Ascending aorta (tissue), 2 donors: ENCODE results near the gene ELF1. TPM values are rescaled to one million over a fixed set of nuclear protein-coding genes. Genes with fewer than 3 reads are reported as not detected.

ENCODE experiments used
- DNase-seq, 2 donors: peaks; one replicate each; pipeline ENCODE4 v3.0.0-alpha.2; 2019; ENCODE audit warnings: low spot score in 2 of 2
- H3K27ac ChIP-seq, 2 donors: fragments of 200-600 bp; sonication (generic); one replicate each; pipeline ENCODE4 v1.5.1; 2016 to 2017; ENCODE audit warnings: mild to moderate bottlenecking in 1 of 2
- H3K27me3 ChIP-seq: fragments of 200-600 bp; sonication (generic); one replicate; pipeline ENCODE4 v1.5.1; 2017
- H3K36me3 ChIP-seq, 2 donors: fragments of 200-600 bp; sonication (generic); one replicate each; pipeline ENCODE4 v1.5.1; 2016
- H3K4me1 ChIP-seq, 2 donors: fragments of 200-600 bp; sonication (generic); one replicate each; pipeline ENCODE4 v1.5.1; 2016 to 2017; ENCODE audit warnings: mild to moderate bottlenecking in 1 of 2
- H3K4me3 ChIP-seq, 2 donors: fragments of 200-600 bp; sonication (generic); one replicate each; pipeline ENCODE4 v1.5.1; 2016 to 2017; ENCODE audit warnings: mild to moderate bottlenecking in 1 of 2
- H3K9me3 ChIP-seq, 2 donors: fragments of 200-600 bp; sonication (generic); one replicate each; pipeline ENCODE4 v1.5.1; 2016
- intact Hi-C: fragments of 100-400 bp; cut with DNase I; formaldehyde crosslinking; loops from one replicate; pipeline ENCODE4 v1.15.1; 2023
- total RNA-seq: library from RNA; depleted of rRNA; stranded (reverse); fragments of >200 nt; gene quantifications from one replicate; pipeline ENCODE4 v1.1.0, GENCODE V29; 2016
- TF ChIP-seq, protein P1 (sequence below), 3 experiments: fragments of 200-600 bp in 2 of 3; fragments of 450-650 bp in 1 of 3; sonication (generic) in 2 of 3; IDR thresholded peaks; one replicate each; pipeline ENCODE4 v1.5.1; 2016 to 2019; ENCODE audit warnings: antibody characterized with exemption in 3 of 3, mild to moderate bottlenecking in 1 of 3, moderate library complexity in 1 of 3

Gene ELF1
- total RNA-seq, 1 donor from 2014 or later, result 105 TPM

DNA sequence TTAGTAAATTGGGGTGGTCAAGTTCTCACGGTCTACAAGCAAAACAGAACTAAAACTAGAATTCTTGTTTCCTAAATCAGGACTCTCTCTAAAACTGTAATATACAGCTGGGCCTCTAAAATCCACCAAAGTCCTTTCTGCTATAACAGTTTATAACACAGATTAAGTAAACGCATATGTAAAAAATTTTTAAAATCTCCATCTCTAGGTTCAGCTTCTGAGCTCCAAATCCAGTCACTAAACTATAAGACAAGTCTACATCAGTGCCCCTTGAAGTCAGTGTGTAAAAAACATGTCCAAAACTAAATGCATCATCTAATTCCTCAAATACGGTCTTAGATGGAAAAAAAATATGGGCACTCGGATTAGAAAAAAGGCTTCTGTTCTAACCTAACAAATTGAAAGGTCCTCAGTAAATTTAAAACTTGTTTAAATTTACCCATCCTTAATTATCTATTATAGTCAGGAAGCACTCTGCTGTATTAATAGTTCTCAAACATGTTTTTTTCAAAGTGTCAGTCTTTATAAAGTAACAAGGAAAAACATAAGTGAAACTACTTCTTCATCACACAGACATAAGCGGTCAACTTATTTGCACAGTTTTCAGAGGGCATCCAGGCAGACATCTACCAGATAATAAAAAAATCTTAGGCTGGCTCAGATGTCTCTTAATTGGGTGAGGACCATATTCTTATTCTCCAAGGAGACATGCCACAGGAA is 33.6 kb downstream of the ELF1 start:
- H3K9me3 ChIP-seq, result no peaks in the 10 kb centered on the region
- H3K27ac ChIP-seq, result peak overlapping the region; percentile 4 to 73
- intact Hi-C loops, result no loop called here
- no peaks in the 10 kb centered on the region for H3K27me3 ChIP-seq
- H3K4me3 ChIP-seq, result peak overlapping the region; percentile 41 to 50
- H3K4me1 ChIP-seq, result peaks cover 7 to 21% of the 10 kb centered on the region in 2 donors
- TF ChIP-seq, protein P1, sequence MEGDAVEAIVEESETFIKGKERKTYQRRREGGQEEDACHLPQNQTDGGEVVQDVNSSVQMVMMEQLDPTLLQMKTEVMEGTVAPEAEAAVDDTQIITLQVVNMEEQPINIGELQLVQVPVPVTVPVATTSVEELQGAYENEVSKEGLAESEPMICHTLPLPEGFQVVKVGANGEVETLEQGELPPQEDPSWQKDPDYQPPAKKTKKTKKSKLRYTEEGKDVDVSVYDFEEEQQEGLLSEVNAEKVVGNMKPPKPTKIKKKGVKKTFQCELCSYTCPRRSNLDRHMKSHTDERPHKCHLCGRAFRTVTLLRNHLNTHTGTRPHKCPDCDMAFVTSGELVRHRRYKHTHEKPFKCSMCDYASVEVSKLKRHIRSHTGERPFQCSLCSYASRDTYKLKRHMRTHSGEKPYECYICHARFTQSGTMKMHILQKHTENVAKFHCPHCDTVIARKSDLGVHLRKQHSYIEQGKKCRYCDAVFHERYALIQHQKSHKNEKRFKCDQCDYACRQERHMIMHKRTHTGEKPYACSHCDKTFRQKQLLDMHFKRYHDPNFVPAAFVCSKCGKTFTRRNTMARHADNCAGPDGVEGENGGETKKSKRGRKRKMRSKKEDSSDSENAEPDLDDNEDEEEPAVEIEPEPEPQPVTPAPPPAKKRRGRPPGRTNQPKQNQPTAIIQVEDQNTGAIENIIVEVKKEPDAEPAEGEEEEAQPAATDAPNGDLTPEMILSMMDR (IDR thresholded peaks at IDR 0.05), result no peak
- DNase-seq, result no peak
- no peaks in the 10 kb centered on the region for H3K36me3 ChIP-seq

DNA sequence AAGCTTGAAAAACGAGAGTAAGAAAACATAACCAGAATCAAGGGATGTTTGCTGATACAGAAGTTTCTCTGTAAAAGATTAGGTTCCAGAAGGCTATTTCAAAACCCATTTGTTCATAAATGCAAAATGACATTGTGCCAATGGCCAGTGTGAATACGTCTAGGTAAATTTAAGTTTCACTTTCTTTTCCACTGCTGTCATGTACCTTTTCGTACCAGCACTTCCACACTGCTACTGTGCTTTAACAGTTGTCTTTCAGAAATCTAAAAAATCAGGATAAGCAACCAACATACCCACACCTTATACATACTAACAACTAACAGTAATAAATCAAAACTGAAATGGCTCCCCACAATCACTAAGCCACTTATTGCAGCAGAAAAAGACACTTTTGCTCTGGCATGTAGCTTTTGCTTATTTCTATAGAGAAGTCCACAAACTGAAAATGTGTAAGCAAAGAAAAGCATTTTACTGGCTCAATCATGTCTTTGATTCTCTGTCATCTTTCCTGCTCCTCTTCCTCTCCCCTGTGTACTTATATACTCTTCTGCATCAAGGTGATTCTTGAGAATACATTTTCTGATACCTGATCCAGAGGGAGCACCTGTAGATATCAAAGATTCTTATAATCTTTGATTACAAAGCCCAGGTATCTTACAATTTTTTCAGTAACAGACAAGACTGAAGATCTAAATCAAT is 34.3 kb downstream of the ELF1 start:
- H3K4me3 ChIP-seq, result peak overlapping the region; percentile 41 to 50
- H3K9me3 ChIP-seq, result no peaks in the 10 kb centered on the region
- H3K4me1 ChIP-seq, result peaks cover 7 to 21% of the 10 kb centered on the region in 2 donors
- no peaks in the 10 kb centered on the region for H3K36me3 ChIP-seq
- intact Hi-C loops, result loop anchor here (5.0 kb wide), 1 partner anchor 1052 kb away; no protein-coding TSS in a partner anchor
- no peaks in the 10 kb centered on the region for H3K27me3 ChIP-seq
- TF ChIP-seq, protein P1 (IDR thresholded peaks at IDR 0.05), result no peak
- no peak for DNase-seq
- H3K27ac ChIP-seq, result peak overlapping the region; percentile 73 to 75

DNA sequence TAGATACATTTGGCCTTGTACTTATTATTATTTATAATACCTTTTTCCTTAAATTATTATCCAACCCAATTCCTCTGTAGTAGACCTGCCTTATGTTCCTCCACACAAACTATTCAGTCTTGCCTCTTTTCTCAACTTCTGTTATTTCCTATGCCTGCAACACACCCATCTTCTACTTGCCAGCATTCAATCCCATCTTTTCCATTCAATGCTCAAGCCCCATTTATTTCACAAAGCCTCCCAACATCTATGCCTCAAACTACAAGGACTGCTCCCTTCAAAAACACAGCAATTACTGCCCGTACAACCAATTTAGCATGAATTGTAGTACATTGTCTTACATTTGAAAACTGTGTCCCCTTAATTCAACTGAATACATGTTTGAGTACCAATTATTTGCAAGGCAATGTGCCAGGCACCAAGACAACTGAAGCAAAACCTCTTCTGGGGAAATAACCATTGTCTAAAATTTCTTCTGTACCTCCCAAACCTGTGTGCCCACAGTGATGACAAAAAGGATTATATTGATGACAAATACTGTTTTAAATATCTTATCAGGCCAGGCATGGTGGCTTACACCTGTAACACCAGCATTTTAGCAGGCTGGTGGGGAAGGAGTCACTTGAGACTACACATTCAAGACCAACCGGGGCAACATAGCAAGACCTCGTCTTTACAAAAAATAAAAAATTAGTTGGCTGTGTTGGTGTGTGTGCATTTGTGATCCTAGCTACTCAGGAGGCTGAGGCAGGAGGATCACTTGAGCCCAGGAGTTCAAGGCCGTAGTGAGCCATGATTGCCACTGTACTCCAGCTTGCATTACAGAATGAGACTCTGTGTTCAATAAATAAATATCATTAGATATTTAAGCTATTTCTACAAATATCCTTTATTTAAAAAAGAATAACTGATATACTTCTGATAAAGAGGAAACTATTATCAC is 35.1 kb downstream of the ELF1 start:
- intact Hi-C loops, result loop anchor here (2.0 to 5.0 kb wide), 2 partner anchors 77 to 1053 kb away; partner anchors contain the start of gene WBP4
- H3K27ac ChIP-seq, result peak overlapping the region; percentile 73 to 75
- no peaks in the 10 kb centered on the region for H3K9me3 ChIP-seq
- H3K4me1 ChIP-seq, result peaks cover 7 to 21% of the 10 kb centered on the region in 2 donors
- peak overlapping the region; percentile 41 to 50 for H3K4me3 ChIP-seq
- TF ChIP-seq, protein P1 (IDR thresholded peaks at IDR 0.05), result no peak
- no peak for DNase-seq
- no peaks in the 10 kb centered on the region for H3K36me3 ChIP-seq
- H3K27me3 ChIP-seq, result no peaks in the 10 kb centered on the region

DNA sequence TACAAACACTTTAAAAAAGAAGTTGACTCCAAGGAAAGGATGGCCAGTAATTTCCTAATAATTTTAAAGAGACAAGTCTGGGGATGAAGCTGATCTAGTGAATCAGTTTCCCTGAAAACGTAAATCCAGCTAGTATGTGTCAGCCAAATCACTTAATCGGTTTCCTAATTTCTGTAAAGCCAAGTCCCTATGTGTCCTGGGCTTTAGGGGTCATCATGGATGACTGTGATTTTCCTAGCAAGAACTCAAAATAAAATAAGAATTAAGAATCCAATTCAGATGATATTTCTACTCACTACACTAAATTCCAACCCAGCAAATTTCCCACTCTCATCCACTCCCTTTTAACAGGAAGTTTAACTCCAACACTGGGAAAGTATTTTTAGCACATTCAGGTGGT is 35.9 kb downstream of the ELF1 start:
- Histone ChIP-seq H3K36me3 (no peaks in the 10 kb centered on the region), H3K4me1 (peaks cover 7 to 21% of the 10 kb centered on the region in 2 donors), H3K9me3 (no peaks in the 10 kb centered on the region), H3K4me3 (peak overlapping the region; percentile 25 to 41), H3K27me3 (no peaks in the 10 kb centered on the region), H3K27ac (peak overlapping the region; percentile 73 to 75)
- TF ChIP-seq, protein P1 (IDR thresholded peaks at IDR 0.05), result no peak
- DNase-seq, result no peak
- intact Hi-C loops, result loop anchor here (2.0 to 5.0 kb wide), 2 partner anchors 78 to 1054 kb away; partner anchors contain the start of gene WBP4

DNA sequence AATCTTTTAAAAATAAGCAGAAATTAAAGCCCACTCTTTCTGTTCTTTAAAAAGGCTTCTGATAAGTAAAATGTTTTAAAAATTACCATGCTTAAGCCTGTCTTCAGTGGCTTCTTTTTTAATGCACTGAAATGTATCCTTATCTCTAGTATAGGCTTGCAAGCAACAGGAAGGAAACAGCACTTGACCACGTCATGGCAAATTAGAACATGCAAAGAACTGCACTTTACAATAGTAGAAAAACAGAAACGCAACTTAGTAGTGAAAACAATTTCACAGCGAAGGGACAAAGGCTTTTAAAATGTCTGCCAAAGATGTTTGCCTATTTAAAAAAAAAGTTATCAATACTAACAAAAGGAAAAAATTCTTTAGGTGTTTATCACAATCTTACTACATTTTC is 36.3 kb downstream of the ELF1 start:
- H3K4me1 ChIP-seq, result peaks cover 7 to 21% of the 10 kb centered on the region in 2 donors

More for the DNA sequence above, 36.3 kb downstream of the ELF1 start:
- intact Hi-C loops, result loop anchor here (2.0 to 5.0 kb wide), 2 partner anchors 78 to 1055 kb away; partner anchors contain the start of gene WBP4
- no peaks in the 10 kb centered on the region for H3K9me3 ChIP-seq
- H3K36me3 ChIP-seq, result no peaks in the 10 kb centered on the region
- no peaks in the 10 kb centered on the region for H3K27me3 ChIP-seq
- TF ChIP-seq, protein P1 (IDR thresholded peaks at IDR 0.05), result no peak
- peak overlapping the region; percentile 73 to 75 for H3K27ac ChIP-seq
- no peak for DNase-seq
- peak overlapping the region; percentile 25 to 41 for H3K4me3 ChIP-seq
